PFSK-1 (cell line): ENCODE results near the gene MAP2.

ENCODE experiments used
- POLR2AphosphoS5 ChIP-seq: IDR thresholded peaks from 2 replicates; pipeline ENCODE4 v1.6.1; 2012; ENCODE audit warnings: low read depth, mild to moderate bottlenecking, control low read depth, low read length, moderate library complexity
- REST ChIP-seq, 2 experiments: IDR thresholded peaks; 2 replicates each; pipeline versions ENCODE4 v1.6.1 to v1.8.0; 2011 to 2012; ENCODE audit warnings: low read depth in 2 of 2, low read length in 2 of 2, control low read depth in 1 of 2, inconsistent platforms in 1 of 2, mild to moderate bottlenecking in 1 of 2, moderate library complexity in 1 of 2; ENCODE audit not compliant: insufficient read depth in 1 of 2
- TAF1 ChIP-seq: IDR thresholded peaks from 2 replicates; pipeline ENCODE4 v1.6.1; 2012; ENCODE audit warnings: low read length, control low read depth, borderline replicate concordance; ENCODE audit not compliant: insufficient read depth

- TF ChIP-seq POLR2AphosphoS5 (no peak), REST (IDR thresholded peaks at IDR 0.05; ENCODE audit: insufficient read depth in 1 of 2, low read depth in 2 of 2, low read length in 2 of 2) (no peak), TAF1 (no peak)
Measured at GRCh38 chr2:209613649-209614305, 189.9 kb downstream of the MAP2 start.
